DND-41 (cell line): ENCODE results near the gene ANKRD40CL.

Experiments
- EZH2 ChIP-seq: IDR thresholded peaks from 3 replicates; pipeline ENCODE4 v1.6.1; 2012; ENCODE audit warnings: borderline replicate concordance, low read depth, mild to moderate bottlenecking, moderate library complexity, low read length, inconsistent platforms; ENCODE audit not compliant: severe bottlenecking
- TF ChIP-seq, protein P1 (sequence below): IDR thresholded peaks from 2 replicates; pipeline ENCODE4 v1.5.1; 2012; ENCODE audit warnings: borderline replicate concordance, low read length, moderate library complexity, mild to moderate bottlenecking; ENCODE audit not compliant: poor library complexity, severe bottlenecking; ENCODE audit errors: extremely low read depth

DNA sequence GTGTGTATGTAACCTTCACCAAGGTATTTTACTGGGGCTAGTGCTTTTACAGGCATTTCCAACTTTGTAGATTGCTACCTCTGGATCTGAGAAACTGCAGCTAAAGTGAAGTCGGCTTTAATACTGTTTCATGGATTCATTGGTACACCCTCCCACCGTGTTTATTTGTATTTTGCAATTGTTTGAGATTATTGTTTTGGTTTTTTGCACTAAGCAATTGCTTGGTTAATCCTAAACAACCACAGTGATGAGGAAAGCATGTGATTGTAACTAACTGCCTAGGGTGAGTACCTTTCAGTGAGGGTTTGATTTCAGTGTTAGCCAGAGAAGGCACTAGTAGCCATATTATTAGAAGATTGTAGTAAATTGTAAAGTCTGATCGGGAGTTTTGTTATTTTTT, 44.6 kb downstream of the ANKRD40CL start:
- TF ChIP-seq, protein P1, sequence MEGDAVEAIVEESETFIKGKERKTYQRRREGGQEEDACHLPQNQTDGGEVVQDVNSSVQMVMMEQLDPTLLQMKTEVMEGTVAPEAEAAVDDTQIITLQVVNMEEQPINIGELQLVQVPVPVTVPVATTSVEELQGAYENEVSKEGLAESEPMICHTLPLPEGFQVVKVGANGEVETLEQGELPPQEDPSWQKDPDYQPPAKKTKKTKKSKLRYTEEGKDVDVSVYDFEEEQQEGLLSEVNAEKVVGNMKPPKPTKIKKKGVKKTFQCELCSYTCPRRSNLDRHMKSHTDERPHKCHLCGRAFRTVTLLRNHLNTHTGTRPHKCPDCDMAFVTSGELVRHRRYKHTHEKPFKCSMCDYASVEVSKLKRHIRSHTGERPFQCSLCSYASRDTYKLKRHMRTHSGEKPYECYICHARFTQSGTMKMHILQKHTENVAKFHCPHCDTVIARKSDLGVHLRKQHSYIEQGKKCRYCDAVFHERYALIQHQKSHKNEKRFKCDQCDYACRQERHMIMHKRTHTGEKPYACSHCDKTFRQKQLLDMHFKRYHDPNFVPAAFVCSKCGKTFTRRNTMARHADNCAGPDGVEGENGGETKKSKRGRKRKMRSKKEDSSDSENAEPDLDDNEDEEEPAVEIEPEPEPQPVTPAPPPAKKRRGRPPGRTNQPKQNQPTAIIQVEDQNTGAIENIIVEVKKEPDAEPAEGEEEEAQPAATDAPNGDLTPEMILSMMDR = no peak
- TF ChIP-seq EZH2 = no peak
